Esophagus squamous epithelium (tissue), 4 donors: ENCODE measurements around the gene TRMU.

Source experiments
- POLR2A ChIP-seq, 4 donors: fragments of 450-650 bp; IDR thresholded peaks; one replicate each; pipeline ENCODE4 v1.6.1; 2017; ENCODE audit warnings: antibody characterized with exemption in 4 of 4, mild to moderate bottlenecking in 4 of 4, moderate library complexity in 3 of 4
- TF ChIP-seq, protein P1 (sequence below), 6 experiments: fragments of 450-650 bp in 4 of 6; fragments of 200-600 bp in 2 of 6; sonication (generic) in 2 of 6; IDR thresholded peaks; one replicate each; pipeline ENCODE4 v1.5.1; 2016 to 2019; ENCODE audit warnings: antibody characterized with exemption in 6 of 6, mild to moderate bottlenecking in 4 of 6, moderate library complexity in 4 of 6

DNA sequence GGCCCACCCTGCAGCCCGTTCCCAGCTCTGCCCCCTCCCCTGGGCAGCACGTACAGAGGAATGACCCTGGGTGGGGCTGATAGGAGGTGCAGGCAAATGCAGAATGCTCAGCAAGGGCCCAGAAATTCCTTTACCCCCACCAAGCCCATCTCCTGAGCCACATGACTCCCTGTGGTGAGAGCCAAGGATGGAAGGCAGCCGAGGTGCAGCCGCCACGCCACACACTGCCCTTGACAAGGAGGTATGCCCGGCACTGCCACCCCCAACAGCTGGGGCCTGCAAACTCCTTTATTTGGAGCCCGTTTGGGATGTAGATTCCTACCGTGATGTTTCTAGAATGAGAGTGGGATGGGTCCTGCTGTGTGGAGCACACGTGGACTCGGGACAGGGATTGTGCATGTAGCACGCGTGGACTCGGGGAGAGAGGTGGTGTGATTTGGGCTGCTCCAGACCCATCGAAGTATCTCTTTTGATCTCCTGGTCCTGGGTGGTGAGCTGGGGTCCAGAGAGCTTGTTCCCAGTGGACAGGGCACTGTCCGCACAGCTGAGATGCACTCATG, 25.9 kb upstream of the TRMU start:
- TF ChIP-seq, protein P1, sequence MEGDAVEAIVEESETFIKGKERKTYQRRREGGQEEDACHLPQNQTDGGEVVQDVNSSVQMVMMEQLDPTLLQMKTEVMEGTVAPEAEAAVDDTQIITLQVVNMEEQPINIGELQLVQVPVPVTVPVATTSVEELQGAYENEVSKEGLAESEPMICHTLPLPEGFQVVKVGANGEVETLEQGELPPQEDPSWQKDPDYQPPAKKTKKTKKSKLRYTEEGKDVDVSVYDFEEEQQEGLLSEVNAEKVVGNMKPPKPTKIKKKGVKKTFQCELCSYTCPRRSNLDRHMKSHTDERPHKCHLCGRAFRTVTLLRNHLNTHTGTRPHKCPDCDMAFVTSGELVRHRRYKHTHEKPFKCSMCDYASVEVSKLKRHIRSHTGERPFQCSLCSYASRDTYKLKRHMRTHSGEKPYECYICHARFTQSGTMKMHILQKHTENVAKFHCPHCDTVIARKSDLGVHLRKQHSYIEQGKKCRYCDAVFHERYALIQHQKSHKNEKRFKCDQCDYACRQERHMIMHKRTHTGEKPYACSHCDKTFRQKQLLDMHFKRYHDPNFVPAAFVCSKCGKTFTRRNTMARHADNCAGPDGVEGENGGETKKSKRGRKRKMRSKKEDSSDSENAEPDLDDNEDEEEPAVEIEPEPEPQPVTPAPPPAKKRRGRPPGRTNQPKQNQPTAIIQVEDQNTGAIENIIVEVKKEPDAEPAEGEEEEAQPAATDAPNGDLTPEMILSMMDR (IDR thresholded peaks at IDR 0.05) = no peak
- TF ChIP-seq POLR2A (IDR thresholded peaks at IDR 0.05) = no peak
